ENCODE results near the gene ABRAXAS1.

GRCh38 chr4:83436680-83437079 lies 48.2 kb downstream of the ABRAXAS1 start:
- TF ChIP-seq CTCF (IDR thresholded peaks at IDR 0.05; ENCODE audit: insufficient read depth, low read length, poor library complexity, severe bottlenecking) (no peak), EZH2phosphoT487 (conservative IDR thresholded peaks at IDR 0.05; ENCODE audit: low read length) (no peak)
